Osteoblast (primary cell): ENCODE measurements around the gene KLHL35. TPM values are rescaled to one million over a fixed set of nuclear protein-coding genes. Genes with fewer than 3 reads are reported as not detected.
A peak's percentile ranks its signal among the peaks of the same experiment; 100 is the strongest.

Experiments
- DNase-seq: peaks from one replicate; pipeline ENCODE4 v3.0.0; 2011; ENCODE audit warnings: low spot score, mixed read lengths; ENCODE audit not compliant: insufficient read length; ENCODE audit errors: missing footprints
- H2AFZ ChIP-seq: 2 replicates; pipeline ENCODE4 v1.6.0; 2011; ENCODE audit warnings: mild to moderate bottlenecking, low read length
- H3K27ac ChIP-seq: 2 replicates; pipeline ENCODE4 v1.5.1; 2011; ENCODE audit warnings: mild to moderate bottlenecking, low read depth, low read length, moderate library complexity
- H3K27me3 ChIP-seq: 2 replicates; pipeline ENCODE4 v1.6.0; 2012; ENCODE audit warnings: mild to moderate bottlenecking, control low read depth, inconsistent platforms, low read length, moderate library complexity; ENCODE audit not compliant: insufficient read depth
- H3K36me3 ChIP-seq: 2 replicates; pipeline ENCODE4 v1.5.1; 2011; ENCODE audit warnings: mild to moderate bottlenecking, low read length, control low read depth, moderate library complexity; ENCODE audit not compliant: insufficient read depth
- H3K4me1 ChIP-seq: 2 replicates; pipeline ENCODE4 v1.5.1; 2011; ENCODE audit warnings: mild to moderate bottlenecking, low read length, control low read depth, moderate library complexity; ENCODE audit not compliant: insufficient read depth
- H3K4me2 ChIP-seq: 2 replicates; pipeline ENCODE4 v1.6.0; 2011; ENCODE audit warnings: mild to moderate bottlenecking, low read length; ENCODE audit not compliant: insufficient read depth
- H3K4me3 ChIP-seq: fragments of 200-600 bp; sonication (generic); 3 replicates; pipeline ENCODE4 v1.5.1; 2012; ENCODE audit warnings: mild to moderate bottlenecking, low read length, inconsistent platforms; ENCODE audit not compliant: insufficient read depth
- H3K79me2 ChIP-seq: 2 replicates; pipeline ENCODE4 v1.6.0; 2012; ENCODE audit warnings: mild to moderate bottlenecking, low read length, control low read depth, inconsistent platforms; ENCODE audit not compliant: insufficient read depth
- H3K9me3 ChIP-seq: 2 replicates; pipeline ENCODE4 v1.5.1; 2011; ENCODE audit warnings: low read depth, low read length, control low read depth
- H4K20me1 ChIP-seq: 2 replicates; pipeline ENCODE4 v1.6.0; 2012; ENCODE audit warnings: mild to moderate bottlenecking, low read length, control low read depth; ENCODE audit not compliant: insufficient read depth
- CTCF ChIP-seq: IDR thresholded peaks from 2 replicates; pipeline ENCODE4 v1.5.1; 2011; ENCODE audit warnings: mild to moderate bottlenecking, low read depth, low read length, moderate library complexity; ENCODE audit errors: extremely low read depth
- total RNA-seq: library from RNA; depleted of rRNA; stranded (reverse); fragments of >200 nt; gene quantifications from 2 replicates; pipeline ENCODE4 v1.2.3, GENCODE V29; 2012

The KLHL35 gene
- total RNA-seq, 1 donor: 4.3 TPM

GRCh38 chr11:75426720-75427086 lies 6.3 kb downstream of the KLHL35 start:
- Histone ChIP-seq H4K20me1 (no peaks in the 10 kb centered on the region), H2AFZ (no peak overlapping the region), H3K27me3 (peaks cover 25% of the 10 kb centered on the region), H3K27ac (no peak overlapping the region), H3K9me3 (peaks cover 2% of the 10 kb centered on the region), H3K36me3 (peaks cover 13% of the 10 kb centered on the region), H3K79me2 (no peaks in the 10 kb centered on the region), H3K4me3 (no peak overlapping the region), H3K4me2 (no peak overlapping the region), H3K4me1 (peaks cover 3% of the 10 kb centered on the region)
- TF ChIP-seq CTCF: no peak
- no peak for DNase-seq

GRCh38 chr11:75425422-75425821 lies 7.6 kb downstream of the KLHL35 start:
- H3K4me2 ChIP-seq: no peak overlapping the region

GRCh38 chr11:75424396-75424795 lies 8.6 kb downstream of the KLHL35 start:
- H3K27me3 ChIP-seq: peaks cover 5% of the 10 kb centered on the region
- H4K20me1 ChIP-seq: no peaks in the 10 kb centered on the region
- H3K27ac ChIP-seq: no peak overlapping the region
- no peak overlapping the region for H3K4me2 ChIP-seq
- H3K36me3 ChIP-seq: peaks cover 17% of the 10 kb centered on the region
- peaks cover 1% of the 10 kb centered on the region for H3K9me3 ChIP-seq
- H3K4me1 ChIP-seq: peaks cover 2% of the 10 kb centered on the region
- H3K79me2 ChIP-seq: peaks cover 2% of the 10 kb centered on the region
- H2AFZ ChIP-seq: no peak overlapping the region
- no peak overlapping the region for H3K4me3 ChIP-seq
- no peak for TF ChIP-seq CTCF
- peak; percentile 70 for DNase-seq

More at GRCh38 chr11:75425422-75425821, 7.6 kb downstream of the KLHL35 start:
- Histone ChIP-seq H3K27ac (no peak overlapping the region), H3K4me1 (peaks cover 3% of the 10 kb centered on the region), H3K27me3 (peaks cover 12% of the 10 kb centered on the region), H3K9me3 (peaks cover 2% of the 10 kb centered on the region), H3K36me3 (peaks cover 17% of the 10 kb centered on the region), H3K4me3 (no peak overlapping the region), H2AFZ (no peak overlapping the region), H4K20me1 (no peaks in the 10 kb centered on the region), H3K79me2 (peaks cover 2% of the 10 kb centered on the region)
- peak; percentile 28 for TF ChIP-seq CTCF
- DNase-seq: peak; percentile 88

GRCh38 chr11:75423721-75424120 lies 9.3 kb downstream of the KLHL35 start:
- Histone ChIP-seq H3K4me3 (no peak overlapping the region), H3K9me3 (no peaks in the 10 kb centered on the region), H3K27ac (no peak overlapping the region), H3K79me2 (peaks cover 2% of the 10 kb centered on the region), H3K4me1 (peaks cover 9% of the 10 kb centered on the region), H2AFZ (no peak overlapping the region), H3K27me3 (no peaks in the 10 kb centered on the region), H3K4me2 (no peak overlapping the region), H4K20me1 (no peaks in the 10 kb centered on the region), H3K36me3 (peaks cover 17% of the 10 kb centered on the region)
- DNase-seq: peak; percentile 84
- no peak for TF ChIP-seq CTCF
